HL-60 (cell line): ENCODE measurements around the gene SNX5.

Experiments
- DNase-seq, 2 experiments: peaks; one replicate each; pipeline ENCODE4 v3.0.0-alpha.2; 2010 to 2020; ENCODE audit warnings: low read depth in 1 of 2, low spot score in 1 of 2
- H3K27ac ChIP-seq: fragments of 250-450 bp; sonication (Bioruptor Pico); replicated peaks from 2 replicates; pipeline ENCODE4 v1.5.1; 2020; ENCODE audit warnings: mild to moderate bottlenecking, moderate library complexity
- H3K27me3 ChIP-seq: fragments of 250-450 bp; sonication (Bioruptor Pico); 2 replicates; pipeline ENCODE4 v1.5.1; 2021; ENCODE audit warnings: mild to moderate bottlenecking, moderate library complexity; ENCODE audit not compliant: insufficient read depth, poor library complexity, severe bottlenecking
- H3K4me3 ChIP-seq: replicated peaks from 2 replicates; pipeline ENCODE4 v1.5.1; 2011; ENCODE audit warnings: mild to moderate bottlenecking, control low read depth, low read length; ENCODE audit not compliant: insufficient read depth
- CTCF ChIP-seq: IDR thresholded peaks from one replicate; pipeline ENCODE4 v1.5.1; 2011; ENCODE audit warnings: low read length, control low read depth, inconsistent platforms; ENCODE audit not compliant: insufficient read depth
- GABPA ChIP-seq: IDR thresholded peaks from 2 replicates; pipeline ENCODE4 v1.6.1; 2012; ENCODE audit warnings: low read depth
- POLR2AphosphoS5 ChIP-seq: IDR thresholded peaks from 2 replicates; pipeline ENCODE4 v1.6.1; 2012; ENCODE audit warnings: low read depth
- REST ChIP-seq: IDR thresholded peaks from 2 replicates; pipeline ENCODE4 v1.6.1; 2012; ENCODE audit warnings: low read depth; ENCODE audit not compliant: insufficient replicate concordance
- SPI1 ChIP-seq: IDR thresholded peaks from 2 replicates; pipeline ENCODE4 v1.6.1; 2012; ENCODE audit warnings: low read depth, mild to moderate bottlenecking, borderline replicate concordance

SNX5 gene

GRCh38 chr20:17965042-17965697 is 3.4 kb downstream of the SNX5 start:
- H3K4me3 ChIP-seq, result peak overlapping the region; percentile 57
- DNase-seq, result peak in 1 of 2 experiments; percentile 42
- H3K27me3 ChIP-seq, result no peaks in the 10 kb centered on the region
- peak overlapping the region; percentile 32; the same call in 1 of the 2 replicates for H3K27ac ChIP-seq
- TF ChIP-seq POLR2AphosphoS5 (peak; percentile 45), SPI1 (no peak), CTCF (no peak), GABPA (no peak)

DNA sequence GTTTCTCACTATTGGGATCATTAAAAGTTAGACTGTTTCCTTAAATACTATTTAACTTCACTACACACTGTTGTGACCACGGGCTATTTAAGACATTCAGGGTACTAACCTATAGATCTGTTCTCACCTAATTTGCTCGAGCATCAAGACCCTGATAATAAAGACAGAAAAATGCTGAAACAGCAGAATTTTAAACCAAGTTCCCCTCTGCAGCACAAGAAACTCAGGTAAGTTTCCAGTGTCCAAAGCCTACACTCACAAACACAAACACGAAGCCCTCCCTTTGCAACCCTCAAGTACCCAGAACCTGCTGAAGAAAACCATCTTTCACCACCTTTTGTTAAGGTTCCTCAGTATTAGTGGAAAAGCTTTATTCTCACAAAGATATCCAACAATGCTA is 4.0 kb downstream of the SNX5 start:
- peak overlapping the region; percentile 32; the same call in 1 of the 2 replicates for H3K27ac ChIP-seq
- peak overlapping the region; percentile 57; the same call in 1 of the 2 replicates for H3K4me3 ChIP-seq

DNA sequence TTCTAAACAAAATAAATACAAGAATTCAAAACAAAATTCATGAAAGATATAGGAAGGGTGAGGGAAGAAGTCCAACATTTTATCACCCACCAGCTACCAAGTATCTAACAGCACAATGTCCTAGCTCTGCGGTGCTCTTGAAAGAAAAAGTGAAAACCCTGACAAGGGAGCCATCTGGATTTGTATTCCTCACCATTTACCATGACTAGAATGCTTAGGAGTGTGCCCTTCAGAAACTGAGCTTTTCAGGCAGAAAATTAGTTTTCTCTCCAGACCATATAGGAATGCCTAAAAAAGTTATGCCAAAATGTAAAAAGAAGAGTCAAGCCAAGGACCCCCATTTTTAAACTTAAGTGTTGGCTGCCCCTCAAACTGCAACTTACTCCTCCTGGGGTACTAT is 4.5 kb downstream of the SNX5 start:
- DNase-seq, result no peak
- H3K4me3 ChIP-seq, result no peak overlapping the region
- TF ChIP-seq POLR2AphosphoS5 (no peak), CTCF (no peak), REST (no peak), GABPA (no peak), SPI1 (no peak)
- 0 out of 2 replicates have a peak overlapping the region, but pooled peaks have one; percentile 32 for H3K27ac ChIP-seq
- H3K27me3 ChIP-seq, result no peaks in the 10 kb centered on the region

More for the DNA sequence above, 4.0 kb downstream of the SNX5 start:
- TF ChIP-seq GABPA (no peak), SPI1 (no peak), POLR2AphosphoS5 (no peak), CTCF (no peak), REST (no peak)
- DNase-seq, result no peak
- no peaks in the 10 kb centered on the region for H3K27me3 ChIP-seq
